Liver (tissue), 9 donors: Measurements from ENCODE around the gene CLMN. TPM values are rescaled to one million over a fixed set of nuclear protein-coding genes. Genes with fewer than 3 reads are reported as not detected.

ENCODE experiments used
- DNase-seq: peaks from one replicate; pipeline ENCODE4 v3.0.0-alpha.2; 2017; ENCODE audit warnings: low spot score
- H3K27ac ChIP-seq, 2 donors: one replicate each; pipeline ENCODE4 v1.7.0; 2013; ENCODE audit warnings: inconsistent platforms in 2 of 2, low read length in 2 of 2, control low read depth in 1 of 2, low read depth in 1 of 2, mild to moderate bottlenecking in 1 of 2
- H3K27me3 ChIP-seq, 4 donors: one replicate each; pipeline versions ENCODE4 v1.6.1 to v1.7.0; 2013; ENCODE audit warnings: low read length in 3 of 4, inconsistent platforms in 1 of 4, mild to moderate bottlenecking in 1 of 4, moderate library complexity in 1 of 4; ENCODE audit not compliant: control insufficient read depth in 4 of 4, insufficient read depth in 4 of 4
- H3K36me3 ChIP-seq, 4 donors: one replicate each; pipeline versions ENCODE4 v1.6.1 to v1.7.0; 2013; ENCODE audit warnings: low read length in 3 of 4, mild to moderate bottlenecking in 3 of 4, low read depth in 1 of 4, moderate library complexity in 1 of 4; ENCODE audit not compliant: control insufficient read depth in 4 of 4, insufficient read depth in 3 of 4
- H3K4me1 ChIP-seq, 4 donors: one replicate each; pipeline versions ENCODE4 v1.6.1 to v1.7.0; 2013; ENCODE audit warnings: low read length in 3 of 4, mild to moderate bottlenecking in 3 of 4, moderate library complexity in 1 of 4; ENCODE audit not compliant: control insufficient read depth in 4 of 4, insufficient read depth in 4 of 4
- H3K4me3 ChIP-seq, 3 donors: one replicate each; pipeline versions ENCODE4 v1.6.1 to v1.7.0; 2013; ENCODE audit warnings: low read length in 3 of 3, control low read depth in 1 of 3, low read depth in 1 of 3, mild to moderate bottlenecking in 1 of 3
- H3K9ac ChIP-seq, 2 donors: one replicate each; pipeline ENCODE4 v1.7.0; 2013; ENCODE audit warnings: low read length in 2 of 2, mild to moderate bottlenecking in 2 of 2, moderate library complexity in 2 of 2, control low read depth in 1 of 2, low read depth in 1 of 2
- H3K9me3 ChIP-seq, 4 donors: one replicate each; pipeline versions ENCODE4 v1.6.1 to v1.7.0; 2013; ENCODE audit warnings: low read length in 3 of 4; ENCODE audit not compliant: control insufficient read depth in 4 of 4
- EGR1 ChIP-seq, 2 donors: IDR thresholded peaks; 2 replicates each; pipeline ENCODE4 v1.6.1; 2016 to 2018; ENCODE audit warnings: antibody characterized with exemption in 2 of 2, low read depth in 2 of 2
- FOXA1 ChIP-seq: IDR thresholded peaks from 2 replicates; pipeline ENCODE4 v1.6.1; 2016; ENCODE audit warnings: antibody characterized with exemption
- FOXA2 ChIP-seq: IDR thresholded peaks from 2 replicates; pipeline ENCODE4 v1.6.1; 2016; ENCODE audit warnings: antibody characterized with exemption
- GABPA ChIP-seq, 2 donors: IDR thresholded peaks in 1 of 2; conservative IDR thresholded peaks in 1 of 2; 2 replicates each; pipeline ENCODE4 v1.6.1; 2016; ENCODE audit warnings: antibody characterized with exemption in 2 of 2, mild to moderate bottlenecking in 1 of 2, moderate library complexity in 1 of 2
- HNF4A ChIP-seq, 2 donors: conservative IDR thresholded peaks; 2 replicates each; pipeline ENCODE4 v1.6.1; 2016; ENCODE audit warnings: antibody characterized with exemption in 2 of 2, mild to moderate bottlenecking in 2 of 2
- HNF4G ChIP-seq: IDR thresholded peaks from 2 replicates; pipeline ENCODE4 v1.6.1; 2016; ENCODE audit warnings: antibody characterized with exemption
- JUND ChIP-seq, 2 donors: IDR thresholded peaks; 2 replicates each; pipeline ENCODE4 v1.6.1; 2016; ENCODE audit warnings: antibody characterized with exemption in 2 of 2
- NR2F2 ChIP-seq: IDR thresholded peaks from 2 replicates; pipeline ENCODE4 v1.6.1; 2016; ENCODE audit warnings: antibody characterized with exemption
- RAD21 ChIP-seq, 2 donors: IDR thresholded peaks; 2 replicates each; pipeline ENCODE4 v1.6.1; 2016; ENCODE audit warnings: antibody characterized with exemption in 2 of 2, mild to moderate bottlenecking in 2 of 2
- RXRA ChIP-seq, 2 donors: IDR thresholded peaks; 2 replicates each; pipeline ENCODE4 v1.6.1; 2017 to 2018; ENCODE audit warnings: antibody characterized with exemption in 2 of 2, mild to moderate bottlenecking in 1 of 2
- SP1 ChIP-seq: IDR thresholded peaks from 2 replicates; pipeline ENCODE4 v1.6.1; 2018; ENCODE audit warnings: antibody characterized with exemption, mild to moderate bottlenecking
- TAF1 ChIP-seq: conservative IDR thresholded peaks from 2 replicates; pipeline ENCODE4 v1.6.1; 2016; ENCODE audit warnings: antibody characterized with exemption, mild to moderate bottlenecking
- YY1 ChIP-seq: IDR thresholded peaks from 2 replicates; pipeline ENCODE4 v1.6.1; 2016; ENCODE audit warnings: antibody characterized with exemption, mild to moderate bottlenecking
- WGBS: extraction: QIAGEN DNeasy Blood & Tissue Kit; methylation state at CpG from one replicate; pipeline ENCODE4 v1.1.7; 2013; 5-methylcytosine and 5-hydroxymethylcytosine counted together
- polyA plus RNA-seq, 2 donors: library from polyadenylated mRNA; stranded (reverse) in 1 of 2; unstranded in 1 of 2; fragments of 200-250 nt in 1 of 2; fragments of >200 nt in 1 of 2; fragmentation: Nextera tagmentation in 1 of 2; extraction: Ambion mirVana in 1 of 2; gene quantifications; one replicate each; pipeline versions ENCODE4 v1.2.1 to v1.2.3, GENCODE V29; 2013 to 2015
- total RNA-seq, 2 donors: library from RNA; depleted of rRNA; stranded (reverse); fragments of >200 nt; gene quantifications; one replicate each; pipeline ENCODE4 v1.2.3, GENCODE V29; 2014
- TF ChIP-seq, protein P1 (sequence below): IDR thresholded peaks from 2 replicates; pipeline ENCODE4 v1.6.1; 2016; ENCODE audit warnings: antibody characterized with exemption
- TF ChIP-seq, protein P2 (sequence below): IDR thresholded peaks from 2 replicates; pipeline ENCODE4 v1.6.1; 2016; ENCODE audit warnings: antibody characterized with exemption
- TF ChIP-seq, protein P3 (sequence below): IDR thresholded peaks from 2 replicates; pipeline ENCODE4 v1.6.1; 2016; ENCODE audit warnings: antibody characterized with exemption
- TF ChIP-seq, protein P4 (sequence below): IDR thresholded peaks from 2 replicates; pipeline ENCODE4 v1.6.1; 2016; ENCODE audit warnings: antibody characterized with exemption, mild to moderate bottlenecking
- TF ChIP-seq, protein P5 (sequence below): fragments of 150-350 bp; IDR thresholded peaks from 2 replicates; pipeline ENCODE4 v1.5.1; 2017; ENCODE audit warnings: improper control_type of control experiment, low read depth, low read length; ENCODE audit not compliant: missing input control
- donor health status: healthy.
- donor health status: healthy.
- donor health status: healthy.
- donor health status: healthy.
- donor health status: healthy.

Gene CLMN
- total and polyA plus RNA-seq, 4 donors = 6.0 to 41.1 (median 24.1) TPM

DNA sequence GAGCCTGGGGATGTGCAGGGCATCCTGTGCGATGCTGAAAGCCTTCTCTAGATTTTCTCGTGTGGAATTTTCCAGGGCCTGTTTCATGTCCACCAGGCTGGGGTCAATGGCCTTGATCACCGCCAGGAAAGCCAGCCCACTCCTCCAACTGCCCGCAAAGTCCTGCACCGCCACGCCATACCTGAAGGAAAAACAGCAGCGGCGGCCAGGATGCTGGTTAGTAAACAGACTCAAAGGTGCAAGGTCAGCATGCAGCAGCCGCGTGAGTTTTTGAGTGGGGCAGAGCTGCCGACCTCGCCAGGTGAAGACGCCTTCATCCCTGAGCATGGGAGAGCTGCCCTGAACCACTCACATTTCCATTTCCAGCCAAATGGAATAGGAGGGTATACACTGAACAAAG, 109.0 kb downstream of the CLMN start:
- DNase-seq = no peak
- Histone ChIP-seq H3K27me3 (no peaks in the 10 kb centered on the region), H3K9ac (peak overlapping the region in 1 of 2 donors; percentile 33), H3K4me1 (peaks cover 9 to 31% (median 25%) of the 10 kb centered on the region in 4 donors), H3K36me3 (peaks cover 0 to 7% (median 3%) of the 10 kb centered on the region in 4 donors), H3K9me3 (no peaks in the 10 kb centered on the region), H3K4me3 (no peak overlapping the region), H3K27ac (peak overlapping the region; percentile 73 to 84)
- WGBS = 31% methylated on average over 13 of the region's 13 CpGs
- TF ChIP-seq FOXA1 (no peak), RXRA (IDR thresholded peaks at IDR 0.05) (peak; percentile 92 to 94), SP1 (peak; percentile 79), HNF4G (no peak), RAD21 (IDR thresholded peaks at IDR 0.05) (peak in 1 of 2 donors; percentile 69), NR2F2 (no peak), EGR1 (IDR thresholded peaks at IDR 0.05; ENCODE audit: low read depth in 2 of 2) (peak in 1 of 2 donors; percentile 60), TAF1 (no peak), JUND (IDR thresholded peaks at IDR 0.05) (no peak), FOXA2 (peak; percentile 59), HNF4A (conservative IDR thresholded peaks at IDR 0.05) (peak; percentile 75 to 76), GABPA (IDR thresholded peaks at IDR 0.05 in 1 of 2, conservative IDR thresholded peaks at IDR 0.05 in 1 of 2) (no peak), YY1 (peak; percentile 23)
- TF ChIP-seq, protein P1, sequence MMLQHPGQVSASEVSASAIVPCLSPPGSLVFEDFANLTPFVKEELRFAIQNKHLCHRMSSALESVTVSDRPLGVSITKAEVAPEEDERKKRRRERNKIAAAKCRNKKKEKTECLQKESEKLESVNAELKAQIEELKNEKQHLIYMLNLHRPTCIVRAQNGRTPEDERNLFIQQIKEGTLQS = no peak
- TF ChIP-seq, protein P2, sequence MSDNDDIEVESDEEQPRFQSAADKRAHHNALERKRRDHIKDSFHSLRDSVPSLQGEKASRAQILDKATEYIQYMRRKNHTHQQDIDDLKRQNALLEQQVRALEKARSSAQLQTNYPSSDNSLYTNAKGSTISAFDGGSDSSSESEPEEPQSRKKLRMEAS = no peak
- TF ChIP-seq, protein P3, sequence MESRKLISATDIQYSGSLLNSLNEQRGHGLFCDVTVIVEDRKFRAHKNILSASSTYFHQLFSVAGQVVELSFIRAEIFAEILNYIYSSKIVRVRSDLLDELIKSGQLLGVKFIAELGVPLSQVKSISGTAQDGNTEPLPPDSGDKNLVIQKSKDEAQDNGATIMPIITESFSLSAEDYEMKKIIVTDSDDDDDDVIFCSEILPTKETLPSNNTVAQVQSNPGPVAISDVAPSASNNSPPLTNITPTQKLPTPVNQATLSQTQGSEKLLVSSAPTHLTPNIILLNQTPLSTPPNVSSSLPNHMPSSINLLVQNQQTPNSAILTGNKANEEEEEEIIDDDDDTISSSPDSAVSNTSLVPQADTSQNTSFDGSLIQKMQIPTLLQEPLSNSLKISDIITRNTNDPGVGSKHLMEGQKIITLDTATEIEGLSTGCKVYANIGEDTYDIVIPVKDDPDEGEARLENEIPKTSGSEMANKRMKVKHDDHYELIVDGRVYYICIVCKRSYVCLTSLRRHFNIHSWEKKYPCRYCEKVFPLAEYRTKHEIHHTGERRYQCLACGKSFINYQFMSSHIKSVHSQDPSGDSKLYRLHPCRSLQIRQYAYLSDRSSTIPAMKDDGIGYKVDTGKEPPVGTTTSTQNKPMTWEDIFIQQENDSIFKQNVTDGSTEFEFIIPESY = no peak
- TF ChIP-seq, protein P4, sequence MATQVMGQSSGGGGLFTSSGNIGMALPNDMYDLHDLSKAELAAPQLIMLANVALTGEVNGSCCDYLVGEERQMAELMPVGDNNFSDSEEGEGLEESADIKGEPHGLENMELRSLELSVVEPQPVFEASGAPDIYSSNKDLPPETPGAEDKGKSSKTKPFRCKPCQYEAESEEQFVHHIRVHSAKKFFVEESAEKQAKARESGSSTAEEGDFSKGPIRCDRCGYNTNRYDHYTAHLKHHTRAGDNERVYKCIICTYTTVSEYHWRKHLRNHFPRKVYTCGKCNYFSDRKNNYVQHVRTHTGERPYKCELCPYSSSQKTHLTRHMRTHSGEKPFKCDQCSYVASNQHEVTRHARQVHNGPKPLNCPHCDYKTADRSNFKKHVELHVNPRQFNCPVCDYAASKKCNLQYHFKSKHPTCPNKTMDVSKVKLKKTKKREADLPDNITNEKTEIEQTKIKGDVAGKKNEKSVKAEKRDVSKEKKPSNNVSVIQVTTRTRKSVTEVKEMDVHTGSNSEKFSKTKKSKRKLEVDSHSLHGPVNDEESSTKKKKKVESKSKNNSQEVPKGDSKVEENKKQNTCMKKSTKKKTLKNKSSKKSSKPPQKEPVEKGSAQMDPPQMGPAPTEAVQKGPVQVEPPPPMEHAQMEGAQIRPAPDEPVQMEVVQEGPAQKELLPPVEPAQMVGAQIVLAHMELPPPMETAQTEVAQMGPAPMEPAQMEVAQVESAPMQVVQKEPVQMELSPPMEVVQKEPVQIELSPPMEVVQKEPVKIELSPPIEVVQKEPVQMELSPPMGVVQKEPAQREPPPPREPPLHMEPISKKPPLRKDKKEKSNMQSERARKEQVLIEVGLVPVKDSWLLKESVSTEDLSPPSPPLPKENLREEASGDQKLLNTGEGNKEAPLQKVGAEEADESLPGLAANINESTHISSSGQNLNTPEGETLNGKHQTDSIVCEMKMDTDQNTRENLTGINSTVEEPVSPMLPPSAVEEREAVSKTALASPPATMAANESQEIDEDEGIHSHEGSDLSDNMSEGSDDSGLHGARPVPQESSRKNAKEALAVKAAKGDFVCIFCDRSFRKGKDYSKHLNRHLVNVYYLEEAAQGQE = no peak
- TF ChIP-seq, protein P5, sequence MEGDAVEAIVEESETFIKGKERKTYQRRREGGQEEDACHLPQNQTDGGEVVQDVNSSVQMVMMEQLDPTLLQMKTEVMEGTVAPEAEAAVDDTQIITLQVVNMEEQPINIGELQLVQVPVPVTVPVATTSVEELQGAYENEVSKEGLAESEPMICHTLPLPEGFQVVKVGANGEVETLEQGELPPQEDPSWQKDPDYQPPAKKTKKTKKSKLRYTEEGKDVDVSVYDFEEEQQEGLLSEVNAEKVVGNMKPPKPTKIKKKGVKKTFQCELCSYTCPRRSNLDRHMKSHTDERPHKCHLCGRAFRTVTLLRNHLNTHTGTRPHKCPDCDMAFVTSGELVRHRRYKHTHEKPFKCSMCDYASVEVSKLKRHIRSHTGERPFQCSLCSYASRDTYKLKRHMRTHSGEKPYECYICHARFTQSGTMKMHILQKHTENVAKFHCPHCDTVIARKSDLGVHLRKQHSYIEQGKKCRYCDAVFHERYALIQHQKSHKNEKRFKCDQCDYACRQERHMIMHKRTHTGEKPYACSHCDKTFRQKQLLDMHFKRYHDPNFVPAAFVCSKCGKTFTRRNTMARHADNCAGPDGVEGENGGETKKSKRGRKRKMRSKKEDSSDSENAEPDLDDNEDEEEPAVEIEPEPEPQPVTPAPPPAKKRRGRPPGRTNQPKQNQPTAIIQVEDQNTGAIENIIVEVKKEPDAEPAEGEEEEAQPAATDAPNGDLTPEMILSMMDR = peak; percentile 4
